Kidney (tissue), 14 donors: ENCODE measurements around the gene ARHGEF10L. TPM values are rescaled to one million over a fixed set of nuclear protein-coding genes. Genes with fewer than 3 reads are reported as not detected.

Experiments used
- DNase-seq, 5 donors: peaks; one replicate each; pipeline ENCODE4 v3.0.0-alpha.2; 2013 to 2020
- FAIRE-seq: peaks from 2 replicates; lab custom pipeline; 2012; peaks lifted over from hg19 to GRCh38; lab: Jason Lieb, UNC
- H3K27ac ChIP-seq, 2 donors: one replicate each; pipeline ENCODE4 v1.7.0; 2013; ENCODE audit warnings: low read depth in 2 of 2, low read length in 2 of 2, inconsistent platforms in 1 of 2
- H3K27me3 ChIP-seq: one replicate; pipeline ENCODE4 v1.7.1; 2013; ENCODE audit warnings: low read length, inconsistent platforms; ENCODE audit not compliant: control insufficient read depth, insufficient read depth
- H3K36me3 ChIP-seq, 3 donors: one replicate each; pipeline versions ENCODE4 v1.7.0 to v1.7.1; 2013; ENCODE audit warnings: low read length in 3 of 3, control low read depth in 1 of 3, inconsistent platforms in 1 of 3; ENCODE audit not compliant: insufficient read depth in 3 of 3, control insufficient read depth in 2 of 3
- H3K4me1 ChIP-seq, 3 donors: one replicate each; pipeline versions ENCODE4 v1.7.0 to v1.7.1; 2013; ENCODE audit warnings: low read length in 3 of 3, inconsistent platforms in 1 of 3, low read depth in 1 of 3; ENCODE audit not compliant: control insufficient read depth in 2 of 3, insufficient read depth in 2 of 3
- H3K4me3 ChIP-seq, 3 donors: one replicate each; pipeline versions ENCODE4 v1.7.0 to v1.8.1; 2013; ENCODE audit warnings: low read length in 3 of 3, control low read depth in 1 of 3, inconsistent platforms in 1 of 3
- H3K9ac ChIP-seq, 3 donors: one replicate each; pipeline versions ENCODE4 v1.7.0 to v1.7.1; 2013; ENCODE audit warnings: low read length in 3 of 3, control low read depth in 1 of 3, inconsistent platforms in 1 of 3
- H3K9me3 ChIP-seq, 3 donors: one replicate each; pipeline versions ENCODE4 v1.7.0 to v1.7.1; 2013; ENCODE audit warnings: low read length in 3 of 3, control low read depth in 1 of 3, inconsistent platforms in 1 of 3; ENCODE audit not compliant: control insufficient read depth in 2 of 3, insufficient read depth in 1 of 3
- CTCF ChIP-seq: IDR thresholded peaks from 3 replicates; pipeline ENCODE4 v1.5.1; 2012; ENCODE audit warnings: mild to moderate bottlenecking, moderate library complexity, borderline replicate concordance; ENCODE audit not compliant: insufficient read depth; ENCODE audit errors: extremely low read depth
- intact Hi-C: fragments of 100-400 bp; cut with DNase I; formaldehyde crosslinking; loops from one replicate; pipeline ENCODE4 v1.11.1; 2022
- polyA plus RNA-seq: library from polyadenylated mRNA; stranded (reverse); fragments of 350-450 nt; fragmentation: Illumina TruSeq; extraction: RNeasy Lipid Tissue Mini Kit (QIAGEN cat#74804); gene quantifications from one replicate; pipeline ENCODE4 v1.2.3, GENCODE V29; 2014; ENCODE audit warnings: low read depth, low replicate concordance; ENCODE audit not compliant: insufficient read depth
- total RNA-seq: library from RNA; stranded (reverse); fragmentation: NEBNext Ultra II Directional; extraction: Animal tissue kit (Norgen Biotek cat#: 25700); gene quantifications from one replicate; pipeline ENCODE4 v1.2.1, GENCODE V29; 2021
- donor health status: control.
- donor health status: control.
- donor health status: control.
- donor health status: control.
- donor health status: control.
- donor health status: DM: yes; HTN: yes; CAD: no.
- donor health status: Normal renal cell carcinoma (clear cell type).

The ARHGEF10L gene
- total and polyA plus RNA-seq, 2 donors from 2014 or later: 40.8 to 91.9 TPM

GRCh38 chr1:17564458-17565393 lies 25.2 kb downstream of the ARHGEF10L start:
- intact Hi-C loops: no loop called here
- no peak for FAIRE-seq
- no peak for TF ChIP-seq CTCF
- H3K27ac ChIP-seq: peak overlapping the region; percentile 86 to 98
- H3K36me3 ChIP-seq: no peaks in the 10 kb centered on the region
- no peak overlapping the region for H3K4me3 ChIP-seq
- H3K4me1 ChIP-seq: peaks cover 2 to 82% (median 76%) of the 10 kb centered on the region in 3 donors
- peak overlapping the region in 1 of 3 donors; percentile 37 for H3K9ac ChIP-seq
- no peaks in the 10 kb centered on the region for H3K9me3 ChIP-seq
- peak in 1 of 5 donors; percentile 81 for DNase-seq
- no peaks in the 10 kb centered on the region for H3K27me3 ChIP-seq

- Histone ChIP-seq H3K4me3 (no peak overlapping the region), H3K9me3 (no peaks in the 10 kb centered on the region), H3K36me3 (no peaks in the 10 kb centered on the region), H3K9ac (peak overlapping the region in 1 of 3 donors; percentile 37), H3K27me3 (no peaks in the 10 kb centered on the region), H3K4me1 (peaks cover 0 to 83% (median 69%) of the 10 kb centered on the region in 3 donors), H3K27ac (peak overlapping the region; percentile 86 to 98)
- FAIRE-seq (no peak), DNase-seq (peak in 3 of 5 donors; percentile 51 to 84 (median 75))
- intact Hi-C loops: no loop called here
- no peak for TF ChIP-seq CTCF
These were observed 26.2 kb downstream of the ARHGEF10L start for GRCh38 chr1:17565461-17566252.

- no peak for DNase-seq
- FAIRE-seq: no peak
- no peak overlapping the region for H3K4me3 ChIP-seq
- H3K9me3 ChIP-seq: no peaks in the 10 kb centered on the region
- TF ChIP-seq CTCF: no peak
- intact Hi-C loops: no loop called here
- peaks cover 0 to 79% (median 64%) of the 10 kb centered on the region in 3 donors for H3K4me1 ChIP-seq
- peak overlapping the region; percentile 86 to 98 for H3K27ac ChIP-seq
- no peaks in the 10 kb centered on the region for H3K36me3 ChIP-seq
- H3K27me3 ChIP-seq: no peaks in the 10 kb centered on the region
- H3K9ac ChIP-seq: peak overlapping the region in 1 of 3 donors; percentile 21
These were observed 26.9 kb downstream of the ARHGEF10L start for GRCh38 chr1:17566417-17566816.
